H1 (cell line): ENCODE measurements around the gene MEIS2.

ENCODE experiments used
- POLR2A ChIP-seq, 2 experiments: IDR thresholded peaks; 1 replicate in 1 of 2; 2 replicates in 1 of 2; pipeline ENCODE4 v1.6.1; 2011; ENCODE audit warnings: low read depth in 2 of 2, low read length in 2 of 2, mild to moderate bottlenecking in 2 of 2; ENCODE audit errors: control extremely low read depth in 1 of 2
- POLR2AphosphoS5 ChIP-seq: IDR thresholded peaks from 2 replicates; pipeline ENCODE4 v1.6.1; 2011; ENCODE audit warnings: low read depth, low read length
- RFX5 ChIP-seq: IDR thresholded peaks from 2 replicates; pipeline ENCODE4 v1.6.1; 2011; ENCODE audit warnings: low read depth, low read length, improper control_type of control experiment, borderline replicate concordance
- SRF ChIP-seq: IDR thresholded peaks from 2 replicates; pipeline ENCODE4 v1.6.1; 2011; ENCODE audit warnings: mild to moderate bottlenecking, low read depth, low read length, moderate library complexity
- TAF1 ChIP-seq: IDR thresholded peaks from 2 replicates; pipeline ENCODE4 v1.6.1; 2011; ENCODE audit warnings: mild to moderate bottlenecking, low read depth, low read length
- ZNF274 ChIP-seq: IDR thresholded peaks from 2 replicates; pipeline ENCODE4 v1.7.0; 2012; ENCODE audit warnings: low read length, borderline replicate concordance; ENCODE audit errors: extremely low read depth
- TF ChIP-seq, protein P1 (sequence below), 3 experiments: IDR thresholded peaks; 1 replicate in 2 of 3; 2 replicates in 1 of 3; pipeline versions ENCODE4 v1.5.1 to v1.6.1; 2011; ENCODE audit warnings: low read length in 3 of 3, mild to moderate bottlenecking in 3 of 3, inconsistent platforms in 2 of 3, low read depth in 1 of 3, moderate library complexity in 1 of 3; ENCODE audit not compliant: insufficient read depth in 1 of 3; ENCODE audit errors: control extremely low read depth in 1 of 3

DNA sequence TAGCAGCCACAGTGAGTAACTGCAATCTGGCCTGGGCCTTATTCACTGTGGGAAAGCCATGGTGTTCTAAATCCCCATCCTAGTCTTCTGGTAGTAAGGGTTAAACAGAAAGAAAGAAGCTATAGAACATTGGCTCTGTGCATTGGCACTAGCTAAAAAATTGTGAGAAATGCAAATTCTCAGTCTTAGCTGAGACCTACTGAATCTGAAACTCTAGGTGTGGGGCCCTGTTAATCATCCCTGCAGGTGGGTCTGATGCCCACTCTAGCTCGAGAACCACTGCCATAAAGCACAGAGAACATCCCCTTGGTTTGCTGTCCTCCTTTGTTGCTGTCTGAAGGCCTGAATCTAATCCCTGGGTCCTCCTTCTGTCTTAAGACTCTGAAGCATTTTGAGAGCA lies 59.3 kb downstream of the MEIS2 start:
- no peak for TF ChIP-seq TAF1
- no peak for TF ChIP-seq ZNF274
- no peak for TF ChIP-seq POLR2A (IDR thresholded peaks at IDR 0.05; ENCODE audit: control extremely low read depth in 1 of 2, low read depth in 2 of 2, low read length in 2 of 2)
- TF ChIP-seq POLR2AphosphoS5: no peak
- no peak for TF ChIP-seq SRF
- TF ChIP-seq RFX5: no peak
- TF ChIP-seq, protein P1, sequence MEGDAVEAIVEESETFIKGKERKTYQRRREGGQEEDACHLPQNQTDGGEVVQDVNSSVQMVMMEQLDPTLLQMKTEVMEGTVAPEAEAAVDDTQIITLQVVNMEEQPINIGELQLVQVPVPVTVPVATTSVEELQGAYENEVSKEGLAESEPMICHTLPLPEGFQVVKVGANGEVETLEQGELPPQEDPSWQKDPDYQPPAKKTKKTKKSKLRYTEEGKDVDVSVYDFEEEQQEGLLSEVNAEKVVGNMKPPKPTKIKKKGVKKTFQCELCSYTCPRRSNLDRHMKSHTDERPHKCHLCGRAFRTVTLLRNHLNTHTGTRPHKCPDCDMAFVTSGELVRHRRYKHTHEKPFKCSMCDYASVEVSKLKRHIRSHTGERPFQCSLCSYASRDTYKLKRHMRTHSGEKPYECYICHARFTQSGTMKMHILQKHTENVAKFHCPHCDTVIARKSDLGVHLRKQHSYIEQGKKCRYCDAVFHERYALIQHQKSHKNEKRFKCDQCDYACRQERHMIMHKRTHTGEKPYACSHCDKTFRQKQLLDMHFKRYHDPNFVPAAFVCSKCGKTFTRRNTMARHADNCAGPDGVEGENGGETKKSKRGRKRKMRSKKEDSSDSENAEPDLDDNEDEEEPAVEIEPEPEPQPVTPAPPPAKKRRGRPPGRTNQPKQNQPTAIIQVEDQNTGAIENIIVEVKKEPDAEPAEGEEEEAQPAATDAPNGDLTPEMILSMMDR (IDR thresholded peaks at IDR 0.05; ENCODE audit: control extremely low read depth in 1 of 3, insufficient read depth in 1 of 3, low read depth in 1 of 3, low read length in 3 of 3): no peak
